ENCODE data around the gene NEMF. TPM values are rescaled to one million over a fixed set of nuclear protein-coding genes. Genes with fewer than 3 reads are reported as not detected.
"Not testable (repeated sequence)": the region's sequence is repeated elsewhere in the genome, so short reads cannot be mapped to it uniquely, and the experiment has no call there.

NEMF gene
- total RNA-seq, 1 donor from 2014 or later = 81.0 TPM

GRCh38 chr14:49849213-49849847 is 3.3 kb downstream of the NEMF start:
- intact Hi-C loops (cut with micrococcal nuclease) = no loop called here
- Mint-ChIP-seq H3K27me3 (ENCODE audit: low read depth) (no peaks in the 10 kb centered on the region), H3K4me3 (ENCODE audit: low read depth) (no peak overlapping the region), H3K36me3 (ENCODE audit: low read depth) (peaks cover 47% of the 10 kb centered on the region), H3K4me1 (ENCODE audit: low read depth) (peaks cover 33% of the 10 kb centered on the region), H3K27ac (no peak overlapping the region), H3K9me3 (no peaks in the 10 kb centered on the region)
- no peak for DNase-seq (ENCODE audit: low spot score)

GRCh38 chr14:49828640-49829039 is 23.9 kb downstream of the NEMF start:
- intact Hi-C loops (cut with micrococcal nuclease) = no loop called here
- H3K36me3 Mint-ChIP-seq (ENCODE audit: low read depth) = peaks cover 71% of the 10 kb centered on the region

GRCh38 chr14:49820176-49820575 is 32.4 kb downstream of the NEMF start:
- intact Hi-C loops (cut with micrococcal nuclease) = no loop called here
- Mint-ChIP-seq H3K4me3 (ENCODE audit: low read depth) (no peak overlapping the region), H3K36me3 (ENCODE audit: low read depth) (peaks cover 79% of the 10 kb centered on the region), H3K4me1 (ENCODE audit: low read depth) (peaks cover 1% of the 10 kb centered on the region), H3K27me3 (ENCODE audit: low read depth) (no peaks in the 10 kb centered on the region), H3K9me3 (peaks cover 16% of the 10 kb centered on the region), H3K27ac (no peak overlapping the region)
- no peak for DNase-seq (ENCODE audit: low spot score)

More at GRCh38 chr14:49828640-49829039, 23.9 kb downstream of the NEMF start:
- Mint-ChIP-seq H3K9me3 (no peaks in the 10 kb centered on the region), H3K4me3 (ENCODE audit: low read depth) (no peak overlapping the region), H3K27ac (no peak overlapping the region), H3K27me3 (ENCODE audit: low read depth) (no peaks in the 10 kb centered on the region), H3K4me1 (ENCODE audit: low read depth) (no peaks in the 10 kb centered on the region)
- no peak for DNase-seq (ENCODE audit: low spot score)

- Mint-ChIP-seq H3K27me3 (ENCODE audit: low read depth) (no peaks in the 10 kb centered on the region), H3K27ac (no peak overlapping the region), H3K9me3 (peaks cover 16% of the 10 kb centered on the region)
Observed at GRCh38 chr14:49816844-49817243, 35.7 kb downstream of the NEMF start.

GRCh38 chr14:49816118-49816517 is 36.5 kb downstream of the NEMF start:
- peaks cover 91% of the 10 kb centered on the region for H3K36me3 Mint-ChIP-seq (ENCODE audit: low read depth)
- DNase-seq (ENCODE audit: low spot score); H3K27ac Mint-ChIP-seq; intact Hi-C loops (cut with micrococcal nuclease); H3K27me3 Mint-ChIP-seq (ENCODE audit: low read depth); H3K4me1 Mint-ChIP-seq (ENCODE audit: low read depth); H3K4me3 Mint-ChIP-seq (ENCODE audit: low read depth): not testable (repeated sequence)
- H3K9me3 Mint-ChIP-seq = peaks cover 16% of the 10 kb centered on the region

More at GRCh38 chr14:49816844-49817243, 35.7 kb downstream of the NEMF start:
- no peak overlapping the region for H3K4me3 Mint-ChIP-seq (ENCODE audit: low read depth)
- no peak for DNase-seq (ENCODE audit: low spot score)
- intact Hi-C loops (cut with micrococcal nuclease) = no loop called here
- H3K36me3 Mint-ChIP-seq (ENCODE audit: low read depth) = peaks cover 88% of the 10 kb centered on the region
- no peaks in the 10 kb centered on the region for H3K4me1 Mint-ChIP-seq (ENCODE audit: low read depth)

GRCh38 chr14:49808780-49809179 is 43.8 kb downstream of the NEMF start:
- intact Hi-C loops (cut with micrococcal nuclease) = no loop called here
- Mint-ChIP-seq H3K36me3 (ENCODE audit: low read depth) (peaks cover 73% of the 10 kb centered on the region), H3K4me3 (ENCODE audit: low read depth) (no peak overlapping the region), H3K4me1 (ENCODE audit: low read depth) (no peaks in the 10 kb centered on the region), H3K27ac (no peak overlapping the region), H3K27me3 (ENCODE audit: low read depth) (no peaks in the 10 kb centered on the region), H3K9me3 (no peaks in the 10 kb centered on the region)
- no peak for DNase-seq (ENCODE audit: low spot score)

GRCh38 chr14:49796025-49796424 is 56.6 kb downstream of the NEMF start:
- Mint-ChIP-seq H3K4me1 (ENCODE audit: low read depth) (no peaks in the 10 kb centered on the region), H3K9me3 (no peaks in the 10 kb centered on the region), H3K27me3 (ENCODE audit: low read depth) (no peaks in the 10 kb centered on the region), H3K4me3 (ENCODE audit: low read depth) (no peak overlapping the region), H3K36me3 (ENCODE audit: low read depth) (peaks cover 76% of the 10 kb centered on the region), H3K27ac (peak overlapping the region; percentile 9)
- intact Hi-C loops (cut with micrococcal nuclease) = no loop called here
- DNase-seq (ENCODE audit: low spot score) = no peak

GRCh38 chr14:49792618-49793017 is 60.0 kb downstream of the NEMF start:
- intact Hi-C loops (cut with micrococcal nuclease) = no loop called here
- DNase-seq (ENCODE audit: low spot score) = no peak
- no peak overlapping the region for H3K27ac Mint-ChIP-seq
- H3K27me3 Mint-ChIP-seq (ENCODE audit: low read depth) = no peaks in the 10 kb centered on the region
- H3K4me1 Mint-ChIP-seq (ENCODE audit: low read depth) = peaks cover 3% of the 10 kb centered on the region
- H3K36me3 Mint-ChIP-seq (ENCODE audit: low read depth) = peaks cover 76% of the 10 kb centered on the region
- no peaks in the 10 kb centered on the region for H3K9me3 Mint-ChIP-seq
- no peak overlapping the region for H3K4me3 Mint-ChIP-seq (ENCODE audit: low read depth)

- Mint-ChIP-seq H3K36me3 (ENCODE audit: low read depth) (peaks cover 81% of the 10 kb centered on the region), H3K27me3 (ENCODE audit: low read depth) (no peaks in the 10 kb centered on the region), H3K4me3 (ENCODE audit: low read depth) (no peak overlapping the region), H3K9me3 (no peaks in the 10 kb centered on the region), H3K27ac (no peak overlapping the region), H3K4me1 (ENCODE audit: low read depth) (peaks cover 3% of the 10 kb centered on the region)
- intact Hi-C loops (cut with micrococcal nuclease) = loop anchor here (10.0 kb wide), 1 partner anchor 48 kb away; no protein-coding TSS in a partner anchor
- DNase-seq (ENCODE audit: low spot score) = no peak
Observed at GRCh38 chr14:49786315-49786714, 66.3 kb downstream of the NEMF start.

- H3K36me3 Mint-ChIP-seq (ENCODE audit: low read depth) = peaks cover 81% of the 10 kb centered on the region
- no peak overlapping the region for H3K4me3 Mint-ChIP-seq (ENCODE audit: low read depth)
- no peak overlapping the region for H3K27ac Mint-ChIP-seq
- H3K9me3 Mint-ChIP-seq = no peaks in the 10 kb centered on the region
- H3K27me3 Mint-ChIP-seq (ENCODE audit: low read depth) = no peaks in the 10 kb centered on the region
- no peak for DNase-seq (ENCODE audit: low spot score)
- intact Hi-C loops (cut with micrococcal nuclease) = loop anchor here (10.0 kb wide), 1 partner anchor 51 kb away; no protein-coding TSS in a partner anchor
- H3K4me1 Mint-ChIP-seq (ENCODE audit: low read depth) = no peaks in the 10 kb centered on the region
Observed at GRCh38 chr14:49783394-49784014, 69.1 kb downstream of the NEMF start.

GRCh38 chr14:49781040-49781439 is 71.5 kb downstream of the NEMF start:
- not testable (repeated sequence) for H3K9me3 Mint-ChIP-seq; H3K27ac Mint-ChIP-seq; H3K4me1 Mint-ChIP-seq (ENCODE audit: low read depth); H3K27me3 Mint-ChIP-seq (ENCODE audit: low read depth); DNase-seq (ENCODE audit: low spot score); H3K4me3 Mint-ChIP-seq (ENCODE audit: low read depth)
- peaks cover 77% of the 10 kb centered on the region for H3K36me3 Mint-ChIP-seq (ENCODE audit: low read depth)
- intact Hi-C loops (cut with micrococcal nuclease) = loop anchor here (10.0 kb wide), 1 partner anchor 54 kb away; no protein-coding TSS in a partner anchor

- H3K27ac Mint-ChIP-seq = no peak overlapping the region
- H3K4me1 Mint-ChIP-seq (ENCODE audit: low read depth) = no peaks in the 10 kb centered on the region
- intact Hi-C loops (cut with micrococcal nuclease) = no loop called here
- no peaks in the 10 kb centered on the region for H3K9me3 Mint-ChIP-seq
- no peak for DNase-seq (ENCODE audit: low spot score)
- H3K27me3 Mint-ChIP-seq (ENCODE audit: low read depth) = no peaks in the 10 kb centered on the region
- H3K4me3 Mint-ChIP-seq (ENCODE audit: low read depth) = no peak overlapping the region
- H3K36me3 Mint-ChIP-seq (ENCODE audit: low read depth) = peaks cover 76% of the 10 kb centered on the region
Observed at GRCh38 chr14:49778421-49778820, 74.2 kb downstream of the NEMF start.

GRCh38 chr14:49774106-49774505 is 78.5 kb downstream of the NEMF start:
- no peak for DNase-seq (ENCODE audit: low spot score)
- Mint-ChIP-seq H3K36me3 (ENCODE audit: low read depth) (peaks cover 52% of the 10 kb centered on the region), H3K27me3 (ENCODE audit: low read depth) (no peaks in the 10 kb centered on the region), H3K9me3 (no peaks in the 10 kb centered on the region), H3K4me1 (ENCODE audit: low read depth) (peaks cover 18% of the 10 kb centered on the region), H3K4me3 (ENCODE audit: low read depth) (no peak overlapping the region), H3K27ac (no peak overlapping the region)
- intact Hi-C loops (cut with micrococcal nuclease) = no loop called here
